NCI-H2196 treated with DMSO at 0.1 percent for 48 hours (cell line): ENCODE measurements around the gene NIPAL3.
A peak's percentile ranks its signal among the peaks of the same experiment; 100 is the strongest.

Experiments used
- DNase-seq: peaks from one replicate; lab custom pipeline; 2025; ENCODE audit not compliant: unreplicated experiment; lab: John Stamatoyannopoulos, UW

Gene NIPAL3

GRCh38 chr1:24415334-24415909 is at the start of gene NIPAL3:
NIPAL3 (plus strand) TSS chr1:24415802; CDS start chr1:24419548, 3,746 bp downstream.
- DNase-seq = peak; percentile 98

GRCh38 chr1:24366707-24367106 is 48.9 kb upstream of the NIPAL3 start:
- no peak for DNase-seq

GRCh38 chr1:24369199-24369598 is 46.4 kb upstream of the NIPAL3 start:
- no peak for DNase-seq

- DNase-seq = no peak
Measured at GRCh38 chr1:24369801-24370200, 45.8 kb upstream of the NIPAL3 start.

- no peak for DNase-seq
Measured at GRCh38 chr1:24373044-24373443, 42.6 kb upstream of the NIPAL3 start.

- no peak for DNase-seq
Measured at GRCh38 chr1:24373710-24374109, 41.9 kb upstream of the NIPAL3 start.

GRCh38 chr1:24374891-24375786 is 40.5 kb upstream of the NIPAL3 start:
- DNase-seq = no peak

GRCh38 chr1:24379733-24380315 is 35.8 kb upstream of the NIPAL3 start:
- DNase-seq = no peak

GRCh38 chr1:24380508-24380907 is 35.1 kb upstream of the NIPAL3 start:
- DNase-seq = no peak

- DNase-seq = no peak
Measured at GRCh38 chr1:24381256-24381655, 34.3 kb upstream of the NIPAL3 start.

- no peak for DNase-seq
Measured at GRCh38 chr1:24382165-24382577, 33.4 kb upstream of the NIPAL3 start.

- no peak for DNase-seq
Measured at GRCh38 chr1:24383381-24383940, 32.1 kb upstream of the NIPAL3 start.

GRCh38 chr1:24384251-24385090 is 31.1 kb upstream of the NIPAL3 start:
- no peak for DNase-seq

GRCh38 chr1:24385160-24385940 is 30.3 kb upstream of the NIPAL3 start:
- no peak for DNase-seq

- DNase-seq = no peak
Measured at GRCh38 chr1:24386241-24386640, 29.4 kb upstream of the NIPAL3 start.

- DNase-seq = no peak
Measured at GRCh38 chr1:24386931-24387330, 28.7 kb upstream of the NIPAL3 start.

GRCh38 chr1:24387636-24388175 is 27.9 kb upstream of the NIPAL3 start:
- no peak for DNase-seq

GRCh38 chr1:24388331-24388885 is 27.2 kb upstream of the NIPAL3 start:
- no peak for DNase-seq

GRCh38 chr1:24389231-24389678 is 26.3 kb upstream of the NIPAL3 start:
- no peak for DNase-seq
